GM19328 (cell line): ENCODE results near the gene MRPL1.

Source experiments
- ATAC-seq: cut with Tn5 transposase; IDR thresholded peaks from one replicate; pipeline ENCODE4 v1.9.1; 2021; ENCODE audit warnings: mild to moderate bottlenecking, moderate library complexity; ENCODE audit not compliant: unreplicated experiment

The MRPL1 gene

DNA sequence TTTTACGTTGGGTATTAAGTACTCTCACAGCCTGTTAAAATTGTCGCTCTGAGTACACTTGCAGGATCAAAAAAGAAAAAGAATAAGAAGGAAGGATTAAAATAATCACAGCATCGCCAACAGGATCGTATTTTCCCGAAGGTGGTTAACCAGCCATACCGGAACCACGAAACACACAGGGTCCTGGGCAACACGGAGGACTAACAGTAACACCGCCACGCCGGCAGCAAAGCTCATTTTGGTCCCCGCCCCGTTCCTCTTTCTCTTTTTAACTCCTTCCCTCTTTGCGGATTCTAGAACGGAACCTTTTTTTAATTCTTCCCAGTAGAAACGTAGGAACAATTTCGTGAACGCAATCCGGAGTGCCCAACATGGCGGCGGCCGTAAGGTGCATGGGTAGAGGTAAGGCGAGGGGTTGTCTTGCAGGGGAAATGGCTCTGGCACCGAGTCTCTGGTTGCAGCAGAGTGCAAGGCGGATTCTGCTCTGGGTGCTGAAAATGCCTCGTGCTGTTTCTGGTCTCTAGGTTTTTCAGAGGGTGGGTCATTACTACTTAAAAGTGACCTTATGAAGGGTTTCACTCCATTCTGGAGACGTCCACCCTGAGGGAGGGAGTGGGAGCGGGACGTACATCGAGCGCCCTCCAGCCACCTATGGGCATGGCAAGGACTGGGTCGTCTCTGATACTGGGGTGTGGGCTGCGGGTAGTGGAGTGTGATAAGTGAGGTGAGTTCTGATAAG is at the start of gene MRPL1:
Gene MRPL1 (plus strand): TSS at position 353 of the 739 bp plus-strand sequence. CDS start 19 bp downstream, at position 372.
- ATAC-seq, result peak; percentile 82

GRCh38 chr4:77815636-77816035 is 47.0 kb upstream of the MRPL1 start:
- ATAC-seq, result no peak

GRCh38 chr4:77816546-77816945 is 46.1 kb upstream of the MRPL1 start:
- no peak for ATAC-seq

GRCh38 chr4:77817304-77818072 is 45.1 kb upstream of the MRPL1 start:
- ATAC-seq, result no peak

DNA sequence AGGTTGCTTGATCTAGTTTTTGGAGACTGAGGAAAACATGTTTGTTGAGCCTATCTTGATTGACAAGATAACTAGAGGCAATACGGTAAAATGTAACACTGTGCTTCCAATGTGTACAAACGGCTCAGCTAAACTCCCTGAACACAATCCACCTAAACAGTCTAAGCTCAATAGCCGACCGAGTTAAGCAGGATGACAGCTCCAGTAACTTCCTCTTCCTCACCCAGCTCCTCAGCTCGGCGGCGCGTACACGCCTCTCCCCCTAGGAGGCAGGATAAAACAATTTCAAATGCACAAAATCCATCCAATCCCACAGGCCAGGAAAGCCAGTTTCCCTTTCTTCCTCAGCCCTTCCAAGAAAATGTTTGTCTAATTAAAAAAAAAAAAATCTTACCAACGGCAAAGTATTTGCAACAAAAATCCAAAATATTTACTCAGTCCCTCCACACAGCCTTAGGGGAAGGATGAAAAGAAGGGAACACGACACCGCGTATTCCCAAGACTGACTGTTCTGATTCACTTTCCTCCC is 44.5 kb upstream of the MRPL1 start:
- ATAC-seq, result no peak

- peak; percentile 21 for ATAC-seq
Observed at GRCh38 chr4:77818602-77819403, 43.8 kb upstream of the MRPL1 start, which contains the start of gene CNOT6L. Gene CNOT6L (minus strand): TSS chr4:77819368. CDS start chr4:77819308, 60 bp downstream.

- peak; percentile 12 for ATAC-seq
Observed at GRCh38 chr4:77819404-77819842, 43.2 kb upstream of the MRPL1 start.

DNA sequence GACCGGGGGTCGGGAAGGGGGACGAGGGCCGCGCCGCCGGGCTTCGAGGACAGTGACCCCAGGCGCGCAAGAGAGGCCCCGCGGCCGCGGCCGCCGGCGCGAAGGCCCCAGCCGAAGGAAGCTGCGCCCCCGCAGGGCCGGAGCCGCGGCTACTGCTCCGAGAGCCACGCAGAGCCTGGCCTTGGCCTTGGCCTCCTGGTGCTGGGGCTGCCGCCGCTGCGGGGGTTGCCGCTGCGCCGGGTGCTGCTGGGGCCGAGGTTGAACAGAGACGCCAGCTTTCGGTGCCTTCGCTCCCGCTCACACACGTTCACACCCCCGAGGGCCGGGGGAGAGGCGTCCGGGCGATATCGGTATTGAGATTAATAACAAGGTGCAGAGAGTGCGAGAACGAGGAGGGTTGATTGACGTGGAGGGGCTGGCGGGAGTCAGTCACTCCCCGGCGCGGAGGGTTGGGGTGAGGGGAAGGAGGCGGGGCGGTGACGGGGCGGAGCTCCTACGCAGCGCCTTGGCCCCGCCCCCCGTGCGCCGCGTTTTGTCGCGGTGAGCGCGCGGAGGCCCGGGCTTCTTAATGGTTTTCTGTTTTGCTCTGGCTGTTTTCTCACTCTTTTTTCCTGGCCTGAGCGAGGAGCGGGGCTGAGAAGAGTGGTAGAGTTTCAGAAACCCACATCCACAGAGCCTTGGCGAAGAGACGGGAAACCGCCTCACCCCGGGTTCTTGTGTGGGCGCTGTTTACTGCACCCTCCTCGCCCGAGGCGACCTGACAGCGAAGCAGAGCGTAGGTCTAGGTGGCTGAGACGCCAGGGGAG is 42.6 kb upstream of the MRPL1 start:
- peak; percentile 83 for ATAC-seq

- ATAC-seq, result no peak
Observed at GRCh38 chr4:77820649-77821561, 41.7 kb upstream of the MRPL1 start.

- no peak for ATAC-seq
Observed at GRCh38 chr4:77821775-77822174, 40.9 kb upstream of the MRPL1 start.

- ATAC-seq, result no peak
Observed at GRCh38 chr4:77826275-77826674, 36.4 kb upstream of the MRPL1 start.

- peak; percentile 68 for ATAC-seq
Observed at GRCh38 chr4:77827343-77827742, 35.3 kb upstream of the MRPL1 start.

GRCh38 chr4:77833126-77833724 is 29.4 kb upstream of the MRPL1 start:
- ATAC-seq, result no peak

GRCh38 chr4:77834403-77834802 is 28.2 kb upstream of the MRPL1 start:
- ATAC-seq, result no peak

GRCh38 chr4:77843628-77844027 is 19.0 kb upstream of the MRPL1 start:
- no peak for ATAC-seq

GRCh38 chr4:77844363-77844762 is 18.3 kb upstream of the MRPL1 start:
- ATAC-seq, result no peak

GRCh38 chr4:77845400-77845799 is 17.2 kb upstream of the MRPL1 start:
- no peak for ATAC-seq

GRCh38 chr4:77845929-77846328 is 16.7 kb upstream of the MRPL1 start:
- ATAC-seq, result no peak

DNA sequence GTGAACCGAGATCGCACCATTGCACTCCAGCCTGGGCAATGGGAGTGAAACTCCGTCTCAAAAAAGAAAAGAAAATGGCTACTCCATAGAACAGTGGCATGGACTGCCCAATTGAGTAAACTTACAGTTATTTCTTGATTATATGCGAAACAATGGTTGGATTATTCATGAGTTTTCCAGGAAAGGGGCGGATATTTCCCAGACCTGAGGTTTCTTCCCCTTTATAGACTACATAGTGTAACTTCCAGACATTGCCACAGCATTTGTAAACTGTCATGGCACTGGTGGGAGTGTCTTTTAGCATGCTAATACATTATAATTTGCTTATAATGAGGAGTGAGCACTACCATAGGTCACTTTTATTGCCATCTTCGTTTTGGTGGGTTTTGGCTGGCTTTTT is 14.1 kb upstream of the MRPL1 start:
- ATAC-seq, result no peak
